ENCODE measurements around the gene ZDHHC6.
"Not testable (repeated sequence)": the region's sequence is repeated elsewhere in the genome, so short reads cannot be mapped to it uniquely, and the experiment has no call there.

Gene ZDHHC6

DNA sequence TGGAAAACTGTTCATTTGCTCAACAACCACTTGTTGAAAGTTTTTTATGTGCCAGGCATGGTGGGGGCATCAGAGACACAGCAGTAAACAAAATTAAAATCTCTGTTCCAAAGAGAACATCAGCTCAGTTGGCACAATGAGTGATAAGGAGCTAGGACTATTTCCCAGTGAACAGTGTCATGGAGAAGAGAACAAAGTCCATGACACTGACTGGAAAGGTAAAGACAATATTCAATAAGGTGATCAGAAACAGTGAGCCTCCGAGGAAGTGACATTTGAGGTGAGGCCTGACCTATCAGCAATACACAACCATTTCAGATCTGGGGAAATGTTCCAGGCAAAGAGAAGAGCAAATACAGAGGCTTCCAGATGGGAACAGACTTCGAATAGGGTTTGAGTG is 58.2 kb downstream of the ZDHHC6 start:
- no peak for DNase-seq

DNA sequence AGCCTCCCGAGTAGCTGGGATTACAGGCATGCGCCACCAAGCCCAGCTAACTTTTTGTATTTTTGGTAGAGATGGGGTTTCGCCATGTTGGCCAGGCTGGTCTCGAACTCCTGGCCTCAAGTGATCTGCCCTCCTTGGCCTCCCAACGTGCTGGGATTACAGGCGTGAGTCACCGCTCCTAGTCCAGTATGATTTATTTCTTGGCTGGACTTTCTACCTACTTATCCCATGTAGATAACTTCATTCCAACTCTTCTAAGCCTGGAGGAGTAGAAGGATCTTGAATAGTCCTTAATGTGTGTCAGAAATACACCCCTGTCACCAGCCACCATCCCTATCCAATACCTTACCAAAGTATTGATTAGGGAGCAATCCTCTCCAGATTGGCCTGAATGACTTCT is 58.7 kb downstream of the ZDHHC6 start:
- DNase-seq = not testable (repeated sequence)

DNA sequence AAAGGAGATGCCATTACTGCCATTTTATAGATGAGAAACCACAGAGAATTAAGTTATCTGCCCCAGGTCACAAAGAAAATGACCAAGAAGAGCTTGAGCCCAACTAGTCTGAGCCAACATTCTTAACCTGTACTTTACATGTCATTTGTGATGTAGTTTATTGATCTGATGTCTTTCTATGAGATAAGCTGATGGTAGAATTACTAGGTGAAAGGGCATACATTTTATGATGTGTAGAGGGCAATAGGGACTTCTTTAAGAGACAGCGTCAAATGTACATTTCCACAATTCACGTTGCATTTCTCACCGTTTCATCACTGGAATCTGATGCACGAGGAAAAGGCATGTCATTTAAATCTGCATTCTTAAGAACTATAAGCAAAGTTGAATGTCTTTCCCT is 61.5 kb downstream of the ZDHHC6 start:
- DNase-seq = no peak

DNA sequence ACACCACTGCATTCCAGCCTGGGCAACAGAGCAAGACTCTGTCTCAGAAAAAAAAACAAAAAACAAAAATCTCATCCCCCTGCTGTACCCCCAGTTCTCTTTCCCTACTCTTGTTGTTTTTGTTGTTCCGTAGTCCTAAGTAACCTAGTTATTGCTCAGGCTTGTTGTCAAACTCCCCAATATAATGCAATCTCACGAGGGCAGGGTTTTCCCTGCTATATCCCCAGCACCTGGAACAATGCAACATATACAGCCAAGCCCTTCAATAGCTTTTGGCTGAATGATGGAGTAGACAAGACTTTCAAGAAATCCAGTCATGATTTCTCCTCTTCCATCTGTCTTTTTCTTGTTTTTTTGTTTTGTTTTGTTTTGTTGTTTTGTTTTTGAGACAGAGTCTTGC is 62.6 kb downstream of the ZDHHC6 start:
- no peak for DNase-seq

DNA sequence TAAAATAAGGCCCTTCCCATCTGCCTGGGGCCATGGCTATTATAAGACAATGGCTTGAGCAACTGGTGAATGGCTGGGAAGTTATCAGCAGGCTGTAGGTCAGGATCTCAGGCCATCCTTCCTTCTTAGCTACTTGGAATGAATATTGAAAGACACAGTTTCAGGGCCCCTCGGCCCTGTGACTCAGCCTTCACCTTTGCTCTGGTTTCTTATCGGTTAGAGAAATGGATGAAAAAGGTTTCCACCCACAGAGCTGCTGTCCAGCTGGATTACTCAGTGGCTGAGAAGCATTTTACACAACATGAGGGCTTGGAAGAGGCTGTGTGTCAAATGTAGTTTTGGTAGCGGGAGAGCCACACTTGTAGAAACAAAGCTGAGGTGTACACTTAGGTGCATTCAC is 63.4 kb downstream of the ZDHHC6 start:
- DNase-seq = no peak

DNA sequence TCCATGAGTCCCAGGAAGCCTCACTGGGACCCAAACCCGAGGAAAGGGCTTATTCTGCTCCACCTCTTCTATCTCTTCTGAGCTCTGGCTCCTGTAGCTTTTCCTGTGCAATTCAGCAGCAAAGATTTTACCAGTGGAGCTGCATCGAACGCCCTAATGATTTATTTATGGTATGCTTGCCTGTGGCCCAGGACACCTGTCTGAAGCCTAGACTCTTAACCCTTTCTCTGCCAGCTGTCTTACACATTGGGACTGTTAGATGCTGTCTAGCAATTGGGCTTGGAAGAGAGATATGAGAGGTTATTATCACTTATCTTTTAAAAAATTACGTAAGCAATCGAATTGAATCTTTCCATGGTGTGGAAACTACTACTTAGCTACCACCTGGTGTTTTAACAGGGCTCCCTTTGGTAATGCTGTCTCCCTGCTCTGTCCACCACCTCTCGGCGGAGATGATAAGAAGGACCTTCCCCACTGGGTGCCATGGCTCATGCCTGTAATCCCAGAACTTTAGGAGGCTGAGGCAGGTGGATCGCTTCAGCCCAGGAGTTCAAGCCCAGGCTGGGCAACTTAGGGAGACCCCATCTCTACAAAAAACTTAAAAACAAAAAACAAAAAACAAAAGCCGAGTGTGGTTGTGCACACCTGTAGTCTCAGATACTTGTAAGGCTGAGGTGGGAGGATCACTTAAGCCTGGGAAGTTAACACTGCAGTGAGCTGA is 64.0 kb downstream of the ZDHHC6 start:
- DNase-seq = no peak
